HS-5 (cell line): ENCODE results near the gene USH1G.
"Not testable (repeated sequence)": the region's sequence is repeated elsewhere in the genome, so short reads cannot be mapped to it uniquely, and the experiment has no call there.

Source experiments
- DNase-seq: peaks from one replicate; pipeline ENCODE4 v3.0.0-alpha.2; 2012; ENCODE audit warnings: low read depth

Gene USH1G

GRCh38 chr17:74930535-74931036, 7.5 kb upstream of the USH1G start:
- no peak for DNase-seq

- no peak for DNase-seq
These were observed 5.7 kb upstream of the USH1G start for GRCh38 chr17:74928786-74929185.

- DNase-seq = no peak
These were observed 2.2 kb upstream of the USH1G start for GRCh38 chr17:74925242-74925641.

GRCh38 chr17:74924250-74924948, 1.3 kb upstream of the USH1G start, which contains the start of gene OTOP2:
Gene OTOP2 (plus strand): TSS chr17:74924273. CDS start chr17:74924633, 360 bp downstream.
- no peak for DNase-seq

- DNase-seq = no peak
These were observed 639 bp upstream of the USH1G start for GRCh38 chr17:74923538-74924249.

- no peak for DNase-seq
These were observed 883 bp downstream of the USH1G start for GRCh38 chr17:74922172-74922571.

- no peak for DNase-seq
These were observed 1.3 kb downstream of the USH1G start for GRCh38 chr17:74921769-74922168.

- DNase-seq = no peak
These were observed 1.9 kb downstream of the USH1G start for GRCh38 chr17:74921026-74921681.

- DNase-seq = no peak
These were observed 2.4 kb downstream of the USH1G start for GRCh38 chr17:74920642-74921025.

GRCh38 chr17:74920306-74920620, 2.8 kb downstream of the USH1G start:
- no peak for DNase-seq

GRCh38 chr17:74919440-74920305, 3.4 kb downstream of the USH1G start:
- DNase-seq = no peak

- no peak for DNase-seq
These were observed 4.1 kb downstream of the USH1G start for GRCh38 chr17:74918906-74919305.

- no peak for DNase-seq
These were observed 5.6 kb downstream of the USH1G start for GRCh38 chr17:74917430-74917829.

- DNase-seq = no peak
These were observed 6.2 kb downstream of the USH1G start for GRCh38 chr17:74916851-74917199.

GRCh38 chr17:74916136-74916850, 6.8 kb downstream of the USH1G start:
- no peak for DNase-seq

- not testable (repeated sequence) for DNase-seq
These were observed 11.6 kb downstream of the USH1G start for GRCh38 chr17:74911423-74911822.

GRCh38 chr17:74909097-74909496, 14.0 kb downstream of the USH1G start:
- DNase-seq = not testable (repeated sequence)

GRCh38 chr17:74907012-74907411, 16.0 kb downstream of the USH1G start:
- no peak for DNase-seq

GRCh38 chr17:74906214-74906793, 16.8 kb downstream of the USH1G start:
- DNase-seq = not testable (repeated sequence)

- no peak for DNase-seq
These were observed 18.2 kb downstream of the USH1G start for GRCh38 chr17:74904687-74905409.
